SH-SY5Y (cell line): Measurements from ENCODE around the gene RARG.

Experiments
- GATA2 ChIP-seq: IDR thresholded peaks from 2 replicates; pipeline ENCODE4 v1.6.1; 2011; ENCODE audit warnings: mild to moderate bottlenecking, low read depth, low read length
- GATA3 ChIP-seq: IDR thresholded peaks from 2 replicates; pipeline ENCODE4 v1.6.1; 2011; ENCODE audit warnings: low read depth, mild to moderate bottlenecking, low read length, moderate library complexity

GRCh38 chr12:53229454-53229853 is 2.6 kb downstream of the RARG start:
- no peak for TF ChIP-seq GATA2
- TF ChIP-seq GATA3, result no peak
